HEK293 (cell line): ENCODE measurements around the gene OR4D6.
A peak's percentile ranks its signal among the peaks of the same experiment; 100 is the strongest.

Experiments
- CTCF ChIA-PET: fragments of 350-600 bp; formaldehyde crosslinking; extraction: SDS; loops from one replicate; lab custom pipeline; 2021; ENCODE audit warnings: antibody characterized with exemption; lab: Yijun Ruan, JAX
- POLR2A ChIA-PET: fragments of 300-600 bp; formaldehyde crosslinking; extraction: SDS; loops from one replicate; lab custom pipeline; 2020; ENCODE audit warnings: antibody characterized with exemption, inconsistent platforms; lab: Yijun Ruan, JAX
- H3K27ac ChIP-seq: fragments of 200-500 bp; sonication (Bioruptor generic); 2 replicates; pipeline ENCODE4 v1.5.1; 2014; ENCODE audit warnings: low read depth, low read length, control low read depth, inconsistent platforms; ENCODE audit errors: extremely low read depth
- H3K36me3 ChIP-seq, 2 experiments: fragments of 200-500 bp in 1 of 2; sonication (Bioruptor generic) in 1 of 2; 1 replicate in 1 of 2; 2 replicates in 1 of 2; pipeline ENCODE4 v1.5.1; 2014 to 2017; ENCODE audit warnings: inconsistent platforms in 2 of 2, low read length in 2 of 2; ENCODE audit not compliant: control insufficient read depth in 2 of 2, insufficient read depth in 1 of 2
- H3K4me1 ChIP-seq: fragments of 200-500 bp; sonication (Bioruptor generic); 2 replicates; pipeline ENCODE4 v1.5.1; 2014; ENCODE audit warnings: mild to moderate bottlenecking, low read length, inconsistent platforms; ENCODE audit not compliant: control insufficient read depth, insufficient read depth
- H3K4me3 ChIP-seq: 2 replicates; pipeline ENCODE4 v1.5.1; 2011; ENCODE audit warnings: low read depth, mild to moderate bottlenecking, control low read depth, low read length, moderate library complexity
- H3K9me3 ChIP-seq: fragments of 200-500 bp; sonication (Bioruptor generic); 2 replicates; pipeline ENCODE4 v1.5.1; 2014; ENCODE audit warnings: low read depth, low read length, inconsistent platforms; ENCODE audit not compliant: control insufficient read depth, insufficient read depth
- SP7 ChIP-seq: fragments of 450-650 bp; formaldehyde crosslinking; IDR thresholded peaks from 2 replicates; pipeline ENCODE4 v1.5.1; 2016; ENCODE audit warnings: missing biosample characterization, missing genetic modification characterization
- YY1 ChIP-seq: fragments of 450-650 bp; formaldehyde crosslinking; IDR thresholded peaks from 2 replicates; pipeline ENCODE4 v1.5.1; 2018; ENCODE audit warnings: missing biosample characterization, missing genetic modification characterization
- ZBTB21 ChIP-seq: fragments of 450-650 bp; formaldehyde crosslinking; IDR thresholded peaks from 2 replicates; pipeline ENCODE4 v1.5.1; 2017; ENCODE audit warnings: missing biosample characterization, missing genetic modification characterization
- ZIC2 ChIP-seq: fragments of 450-650 bp; formaldehyde crosslinking; IDR thresholded peaks from 2 replicates; pipeline ENCODE4 v1.5.1; 2016; ENCODE audit warnings: missing biosample characterization, missing genetic modification characterization
- ZNF114 ChIP-seq: fragments of 450-650 bp; formaldehyde crosslinking; IDR thresholded peaks from 2 replicates; pipeline ENCODE4 v1.5.0; 2017; ENCODE audit warnings: missing biosample characterization, missing genetic modification characterization
- ZNF184 ChIP-seq: fragments of 450-650 bp; IDR thresholded peaks from 2 replicates; pipeline ENCODE4 v1.5.1; 2018; ENCODE audit warnings: missing biosample characterization, mild to moderate bottlenecking, missing genetic modification characterization
- ZNF266 ChIP-seq: fragments of 450-650 bp; formaldehyde crosslinking; IDR thresholded peaks from 2 replicates; pipeline ENCODE4 v1.5.1; 2016; ENCODE audit warnings: missing biosample characterization, missing genetic modification characterization, low read depth
- ZNF311 ChIP-seq: fragments of 450-650 bp; formaldehyde crosslinking; IDR thresholded peaks from 2 replicates; pipeline ENCODE4 v1.5.1; 2017; ENCODE audit warnings: missing biosample characterization, missing genetic modification characterization, borderline replicate concordance
- ZNF341 ChIP-seq: fragments of 450-650 bp; formaldehyde crosslinking; IDR thresholded peaks from 2 replicates; pipeline ENCODE4; 2016; ENCODE audit warnings: low read depth, missing biosample characterization, missing genetic modification characterization
- ZNF423 ChIP-seq: fragments of 450-650 bp; formaldehyde crosslinking; IDR thresholded peaks from 2 replicates; pipeline ENCODE4 v1.5.1; 2016; ENCODE audit warnings: missing biosample characterization, missing genetic modification characterization
- ZNF514 ChIP-seq: fragments of 450-650 bp; formaldehyde crosslinking; IDR thresholded peaks from 2 replicates; pipeline ENCODE4 v1.5.1; 2016; ENCODE audit warnings: missing biosample characterization, missing genetic modification characterization
- ZNF529 ChIP-seq: fragments of 450-650 bp; formaldehyde crosslinking; IDR thresholded peaks from 2 replicates; pipeline ENCODE4 v1.5.1; 2017; ENCODE audit warnings: missing genetic modification characterization, missing biosample characterization; ENCODE audit not compliant: insufficient replicate concordance
- ZNF555 ChIP-seq: fragments of 450-650 bp; formaldehyde crosslinking; conservative IDR thresholded peaks from 2 replicates; pipeline ENCODE4 v1.5.1; 2017; ENCODE audit warnings: missing biosample characterization, mild to moderate bottlenecking, missing genetic modification characterization, inconsistent platforms
- ZNF654 ChIP-seq: fragments of 450-650 bp; formaldehyde crosslinking; IDR thresholded peaks from 2 replicates; pipeline ENCODE4 v1.5.1; 2016; ENCODE audit warnings: low read depth, missing biosample characterization, missing genetic modification characterization
- ZNF664 ChIP-seq: fragments of 450-650 bp; formaldehyde crosslinking; IDR thresholded peaks from 2 replicates; pipeline ENCODE4 v1.5.1; 2016; ENCODE audit warnings: missing biosample characterization, missing genetic modification characterization
- ZNF701 ChIP-seq: fragments of 450-650 bp; formaldehyde crosslinking; IDR thresholded peaks from 2 replicates; pipeline ENCODE4 v1.5.1; 2016; ENCODE audit warnings: missing biosample characterization, missing genetic modification characterization
- ZNF776 ChIP-seq: fragments of 450-650 bp; formaldehyde crosslinking; IDR thresholded peaks from 2 replicates; pipeline ENCODE4 v1.5.0; 2017; ENCODE audit warnings: missing biosample characterization, missing genetic modification characterization, borderline replicate concordance
- ZSCAN23 ChIP-seq: fragments of 450-650 bp; formaldehyde crosslinking; IDR thresholded peaks from 2 replicates; pipeline ENCODE4 v1.5.1; 2016; ENCODE audit warnings: missing biosample characterization, missing genetic modification characterization
- TF ChIP-seq, protein P1 (sequence below): fragments of 450-650 bp; formaldehyde crosslinking; IDR thresholded peaks from 2 replicates; pipeline ENCODE4 v1.5.1; 2016; ENCODE audit warnings: missing biosample characterization, missing genetic modification characterization
- TF ChIP-seq, protein P2 (sequence below): fragments of 450-650 bp; formaldehyde crosslinking; IDR thresholded peaks from 2 replicates; pipeline ENCODE4 v1.5.1; 2017; ENCODE audit warnings: missing biosample characterization, missing genetic modification characterization
- TF ChIP-seq, protein P3 (sequence below): fragments of 450-650 bp; formaldehyde crosslinking; IDR thresholded peaks from 2 replicates; pipeline ENCODE4 v1.5.1; 2017; ENCODE audit warnings: missing biosample characterization, mild to moderate bottlenecking, missing genetic modification characterization, moderate library complexity

Gene OR4D6

DNA sequence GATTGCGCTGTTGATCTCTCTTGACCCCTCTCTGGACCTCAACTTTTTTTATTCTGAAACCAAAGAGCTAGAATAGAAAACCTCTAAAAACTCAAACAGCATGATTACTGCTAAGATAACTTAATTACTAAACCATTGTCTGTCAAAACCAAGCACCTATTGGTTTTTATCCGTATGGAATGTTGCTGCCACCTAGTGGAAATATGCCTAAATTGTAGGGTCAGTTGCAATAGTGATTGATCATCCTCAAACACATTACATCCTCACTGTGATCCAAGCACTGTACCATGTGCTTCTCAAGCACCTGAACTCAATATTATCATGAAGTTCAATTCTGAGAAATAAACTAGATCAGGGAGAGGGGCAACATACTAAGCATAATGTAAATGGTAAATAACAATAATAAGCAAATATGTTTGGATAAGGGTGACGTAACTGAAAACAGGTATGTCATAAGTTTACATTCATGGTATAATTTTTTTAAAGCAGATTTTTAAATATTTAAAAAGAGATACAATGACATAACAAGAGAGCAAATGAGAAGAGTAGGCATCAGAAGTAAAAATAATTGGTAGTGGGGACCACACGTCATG, 26.7 kb upstream of the OR4D6 start:
- Histone ChIP-seq H3K27ac (no peak overlapping the region), H3K4me3 (no peak overlapping the region), H3K9me3 (no peaks in the 10 kb centered on the region), H3K36me3 (no peaks in the 10 kb centered on the region), H3K4me1 (no peaks in the 10 kb centered on the region)
- ChIA-PET POLR2A (no interaction called here), CTCF (interaction anchor here (0.6 to 2.5 kb wide), 19 partner anchors 10 to 783 kb away, joined by 3 to 26 read pairs (median 4); partner anchors contain the start of gene DTX4)
- no peak for TF ChIP-seq ZNF266 (tag by site-specific recombination)
- peak; percentile 75 for TF ChIP-seq ZNF654 (tag by site-specific recombination)

DNA sequence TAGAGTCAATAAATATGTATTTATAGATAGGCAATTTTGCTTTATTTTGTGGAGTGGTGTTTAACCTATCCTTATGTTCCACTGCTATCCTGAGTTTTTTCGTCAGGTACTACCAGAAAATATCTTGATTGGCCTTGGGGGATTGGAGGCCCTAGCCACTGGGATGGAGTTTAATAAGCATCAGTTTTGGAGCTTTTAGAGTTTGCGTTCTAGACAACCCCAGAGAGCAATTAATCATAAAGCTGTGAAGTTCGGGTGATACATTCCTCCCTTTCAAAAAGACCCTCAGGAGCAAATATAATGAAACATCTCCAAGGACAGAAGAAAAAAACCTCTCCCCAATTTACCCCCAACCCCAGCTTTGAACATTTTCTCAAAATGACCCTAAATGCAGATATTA, 20.6 kb upstream of the OR4D6 start, which contains the start of gene OR5A1:
OR5A1 (plus strand) TSS at position 301 of the 400 bp plus-strand sequence. CDS start 6,700 bp downstream, outside the sequence.
- H3K4me3 ChIP-seq = no peak within 1 kb of the TSS
- H3K4me1 ChIP-seq = no peaks in the 10 kb centered on the region
- CTCF ChIA-PET = interaction anchor here (0.7 to 1.5 kb wide), 3 partner anchors 34 to 264 kb away, joined by 5 to 12 read pairs (median 6); partner anchors contain the start of gene DTX4
- no peak within 1 kb of the TSS for H3K27ac ChIP-seq
- no peaks in the 10 kb centered on the region for H3K36me3 ChIP-seq
- TF ChIP-seq, protein P1, sequence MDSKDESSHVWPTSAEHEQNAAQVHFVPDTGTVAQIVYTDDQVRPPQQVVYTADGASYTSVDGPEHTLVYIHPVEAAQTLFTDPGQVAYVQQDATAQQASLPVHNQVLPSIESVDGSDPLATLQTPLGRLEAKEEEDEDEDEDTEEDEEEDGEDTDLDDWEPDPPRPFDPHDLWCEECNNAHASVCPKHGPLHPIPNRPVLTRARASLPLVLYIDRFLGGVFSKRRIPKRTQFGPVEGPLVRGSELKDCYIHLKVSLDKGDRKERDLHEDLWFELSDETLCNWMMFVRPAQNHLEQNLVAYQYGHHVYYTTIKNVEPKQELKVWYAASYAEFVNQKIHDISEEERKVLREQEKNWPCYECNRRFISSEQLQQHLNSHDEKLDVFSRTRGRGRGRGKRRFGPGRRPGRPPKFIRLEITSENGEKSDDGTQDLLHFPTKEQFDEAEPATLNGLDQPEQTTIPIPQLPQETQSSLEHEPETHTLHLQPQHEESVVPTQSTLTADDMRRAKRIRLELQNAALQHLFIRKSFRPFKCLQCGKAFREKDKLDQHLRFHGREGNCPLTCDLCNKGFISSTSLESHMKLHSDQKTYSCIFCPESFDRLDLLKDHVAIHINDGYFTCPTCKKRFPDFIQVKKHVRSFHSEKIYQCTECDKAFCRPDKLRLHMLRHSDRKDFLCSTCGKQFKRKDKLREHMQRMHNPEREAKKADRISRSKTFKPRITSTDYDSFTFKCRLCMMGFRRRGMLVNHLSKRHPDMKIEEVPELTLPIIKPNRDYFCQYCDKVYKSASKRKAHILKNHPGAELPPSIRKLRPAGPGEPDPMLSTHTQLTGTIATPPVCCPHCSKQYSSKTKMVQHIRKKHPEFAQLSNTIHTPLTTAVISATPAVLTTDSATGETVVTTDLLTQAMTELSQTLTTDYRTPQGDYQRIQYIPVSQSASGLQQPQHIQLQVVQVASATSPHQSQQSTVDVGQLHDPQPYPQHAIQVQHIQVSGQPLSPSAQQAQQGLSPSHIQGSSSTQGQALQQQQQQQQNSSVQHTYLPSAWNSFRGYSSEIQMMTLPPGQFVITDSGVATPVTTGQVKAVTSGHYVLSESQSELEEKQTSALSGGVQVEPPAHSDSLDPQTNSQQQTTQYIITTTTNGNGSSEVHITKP (tag by site-specific recombination) = no peak
- TF ChIP-seq ZNF514 (no peak), ZSCAN23 (no peak), ZNF529 (tag by site-specific recombination) (no peak), ZNF701 (tag by site-specific recombination) (no peak), ZNF341 (tag by site-specific recombination) (no peak), ZBTB21 (no peak), YY1 (no peak)
- TF ChIP-seq, protein P2, sequence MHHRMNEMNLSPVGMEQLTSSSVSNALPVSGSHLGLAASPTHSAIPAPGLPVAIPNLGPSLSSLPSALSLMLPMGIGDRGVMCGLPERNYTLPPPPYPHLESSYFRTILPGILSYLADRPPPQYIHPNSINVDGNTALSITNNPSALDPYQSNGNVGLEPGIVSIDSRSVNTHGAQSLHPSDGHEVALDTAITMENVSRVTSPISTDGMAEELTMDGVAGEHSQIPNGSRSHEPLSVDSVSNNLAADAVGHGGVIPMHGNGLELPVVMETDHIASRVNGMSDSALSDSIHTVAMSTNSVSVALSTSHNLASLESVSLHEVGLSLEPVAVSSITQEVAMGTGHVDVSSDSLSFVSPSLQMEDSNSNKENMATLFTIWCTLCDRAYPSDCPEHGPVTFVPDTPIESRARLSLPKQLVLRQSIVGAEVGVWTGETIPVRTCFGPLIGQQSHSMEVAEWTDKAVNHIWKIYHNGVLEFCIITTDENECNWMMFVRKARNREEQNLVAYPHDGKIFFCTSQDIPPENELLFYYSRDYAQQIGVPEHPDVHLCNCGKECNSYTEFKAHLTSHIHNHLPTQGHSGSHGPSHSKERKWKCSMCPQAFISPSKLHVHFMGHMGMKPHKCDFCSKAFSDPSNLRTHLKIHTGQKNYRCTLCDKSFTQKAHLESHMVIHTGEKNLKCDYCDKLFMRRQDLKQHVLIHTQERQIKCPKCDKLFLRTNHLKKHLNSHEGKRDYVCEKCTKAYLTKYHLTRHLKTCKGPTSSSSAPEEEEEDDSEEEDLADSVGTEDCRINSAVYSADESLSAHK (tag by site-specific recombination) = no peak
- TF ChIP-seq, all 188 proteins: peak for 0
- POLR2A ChIA-PET = interaction anchor here (0.5 kb wide), 1 partner anchor 147 kb away, joined by 4 read pairs; no protein-coding TSS in a partner anchor
- H3K9me3 ChIP-seq = no peaks in the 10 kb centered on the region

DNA sequence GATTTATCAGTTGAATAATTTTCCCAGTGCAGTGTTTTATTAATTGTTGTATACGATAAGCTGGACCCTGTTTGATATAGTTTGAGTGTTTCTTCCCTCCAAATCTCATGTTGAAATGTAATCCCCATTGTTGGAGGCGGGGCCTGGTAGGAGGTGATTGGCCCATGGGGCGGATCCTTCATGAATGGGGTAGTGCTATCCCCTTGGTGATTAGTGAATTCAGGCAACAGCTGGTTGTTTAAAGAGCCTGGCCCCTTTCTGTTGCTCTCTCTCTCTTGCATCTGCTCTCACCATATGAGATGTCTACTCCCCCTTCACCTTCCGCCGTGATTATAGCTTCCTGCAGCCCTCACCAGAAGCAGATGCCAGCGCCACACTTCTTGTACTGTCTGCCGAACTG, 19.0 kb upstream of the OR4D6 start:
- ChIA-PET POLR2A (no interaction called here), CTCF (interaction anchor here (0.6 to 0.7 kb wide), 2 partner anchors 20 to 791 kb away, joined by 3 read pairs; no protein-coding TSS in a partner anchor)
- no peak overlapping the region for H3K27ac ChIP-seq
- no peaks in the 10 kb centered on the region for H3K4me1 ChIP-seq
- TF ChIP-seq ZNF423 (tag by site-specific recombination) (no peak), ZNF664 (tag by site-specific recombination) (no peak), ZIC2 (no peak), SP7 (tag by site-specific recombination) (no peak), ZNF184 (tag by site-specific recombination) (no peak), ZNF776 (no peak), ZNF311 (tag by site-specific recombination) (no peak), ZNF555 (tag by site-specific recombination) (no peak), ZNF114 (no peak)
- TF ChIP-seq, protein P2 (tag by site-specific recombination) = no peak
- TF ChIP-seq, protein P3, sequence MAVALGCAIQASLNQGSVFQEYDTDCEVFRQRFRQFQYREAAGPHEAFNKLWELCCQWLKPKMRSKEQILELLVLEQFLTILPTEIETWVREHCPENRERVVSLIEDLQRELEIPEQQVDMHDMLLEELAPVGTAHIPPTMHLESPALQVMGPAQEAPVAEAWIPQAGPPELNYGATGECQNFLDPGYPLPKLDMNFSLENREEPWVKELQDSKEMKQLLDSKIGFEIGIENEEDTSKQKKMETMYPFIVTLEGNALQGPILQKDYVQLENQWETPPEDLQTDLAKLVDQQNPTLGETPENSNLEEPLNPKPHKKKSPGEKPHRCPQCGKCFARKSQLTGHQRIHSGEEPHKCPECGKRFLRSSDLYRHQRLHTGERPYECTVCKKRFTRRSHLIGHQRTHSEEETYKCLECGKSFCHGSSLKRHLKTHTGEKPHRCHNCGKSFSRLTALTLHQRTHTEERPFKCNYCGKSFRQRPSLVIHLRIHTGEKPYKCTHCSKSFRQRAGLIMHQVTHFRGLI (tag by site-specific recombination) = no peak
- H3K9me3 ChIP-seq = no peaks in the 10 kb centered on the region
- no peak overlapping the region for H3K4me3 ChIP-seq
- no peaks in the 10 kb centered on the region for H3K36me3 ChIP-seq
